HG03196 (cell line): Measurements from ENCODE around the gene CLEC17A.
"Not testable (repeated sequence)": the region's sequence is repeated elsewhere in the genome, so short reads cannot be mapped to it uniquely, and the experiment has no call there.

Experiments
- ATAC-seq: cut with Tn5 transposase; IDR thresholded peaks from one replicate; pipeline ENCODE4 v1.9.1; 2021; ENCODE audit not compliant: unreplicated experiment

Gene CLEC17A, protein sequence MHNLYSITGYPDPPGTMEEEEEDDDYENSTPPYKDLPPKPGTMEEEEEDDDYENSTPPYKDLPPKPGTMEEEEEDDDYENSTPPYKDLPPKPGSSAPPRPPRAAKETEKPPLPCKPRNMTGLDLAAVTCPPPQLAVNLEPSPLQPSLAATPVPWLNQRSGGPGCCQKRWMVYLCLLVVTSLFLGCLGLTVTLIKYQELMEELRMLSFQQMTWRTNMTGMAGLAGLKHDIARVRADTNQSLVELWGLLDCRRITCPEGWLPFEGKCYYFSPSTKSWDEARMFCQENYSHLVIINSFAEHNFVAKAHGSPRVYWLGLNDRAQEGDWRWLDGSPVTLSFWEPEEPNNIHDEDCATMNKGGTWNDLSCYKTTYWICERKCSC

DNA sequence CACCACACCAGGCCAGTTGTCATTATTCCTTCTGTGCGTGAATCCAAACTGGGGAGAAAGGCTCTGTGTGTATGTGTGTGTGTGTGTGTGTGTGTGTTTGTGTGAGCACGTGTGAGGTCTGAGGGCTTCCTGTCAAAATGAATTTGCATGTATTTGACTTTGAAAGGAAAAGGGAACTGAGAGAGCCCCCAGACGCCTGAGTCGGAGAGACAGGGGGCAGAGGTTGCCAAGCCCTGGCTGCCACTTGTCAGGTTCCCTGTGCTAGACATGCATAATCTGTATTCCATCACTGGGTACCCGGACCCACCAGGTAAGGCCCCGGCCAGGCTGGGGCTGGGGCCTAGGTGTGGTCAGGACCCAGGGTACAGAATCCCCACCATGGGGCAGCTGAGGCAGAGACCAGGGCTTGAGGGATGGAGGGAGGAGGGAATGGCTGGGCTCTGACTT is at the start of gene CLEC17A:
CLEC17A (plus strand) TSS at position 191 of the 447 bp plus-strand sequence; CDS start at position 268, 77 bp downstream.
- no peak for ATAC-seq

DNA sequence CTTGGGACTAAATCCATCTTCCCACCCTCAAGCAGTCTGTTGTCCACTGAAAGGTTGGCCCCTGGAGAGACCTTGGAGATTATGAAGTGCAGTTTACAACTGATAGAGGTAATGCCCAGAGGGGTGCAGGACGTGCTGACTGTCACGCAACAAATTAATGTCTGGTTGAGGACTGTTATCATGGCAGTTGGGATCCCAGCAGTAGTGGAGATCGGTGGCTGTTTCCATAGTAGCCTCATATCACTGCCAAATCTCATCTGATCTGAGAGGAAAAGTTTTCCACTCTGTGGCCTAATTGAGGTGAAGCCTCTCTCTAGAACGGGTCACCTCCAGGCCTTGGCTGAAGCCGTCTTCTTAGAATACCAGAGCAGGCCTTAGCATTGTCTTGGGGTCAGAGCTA is 49.4 kb upstream of the CLEC17A start:
- no peak for ATAC-seq

DNA sequence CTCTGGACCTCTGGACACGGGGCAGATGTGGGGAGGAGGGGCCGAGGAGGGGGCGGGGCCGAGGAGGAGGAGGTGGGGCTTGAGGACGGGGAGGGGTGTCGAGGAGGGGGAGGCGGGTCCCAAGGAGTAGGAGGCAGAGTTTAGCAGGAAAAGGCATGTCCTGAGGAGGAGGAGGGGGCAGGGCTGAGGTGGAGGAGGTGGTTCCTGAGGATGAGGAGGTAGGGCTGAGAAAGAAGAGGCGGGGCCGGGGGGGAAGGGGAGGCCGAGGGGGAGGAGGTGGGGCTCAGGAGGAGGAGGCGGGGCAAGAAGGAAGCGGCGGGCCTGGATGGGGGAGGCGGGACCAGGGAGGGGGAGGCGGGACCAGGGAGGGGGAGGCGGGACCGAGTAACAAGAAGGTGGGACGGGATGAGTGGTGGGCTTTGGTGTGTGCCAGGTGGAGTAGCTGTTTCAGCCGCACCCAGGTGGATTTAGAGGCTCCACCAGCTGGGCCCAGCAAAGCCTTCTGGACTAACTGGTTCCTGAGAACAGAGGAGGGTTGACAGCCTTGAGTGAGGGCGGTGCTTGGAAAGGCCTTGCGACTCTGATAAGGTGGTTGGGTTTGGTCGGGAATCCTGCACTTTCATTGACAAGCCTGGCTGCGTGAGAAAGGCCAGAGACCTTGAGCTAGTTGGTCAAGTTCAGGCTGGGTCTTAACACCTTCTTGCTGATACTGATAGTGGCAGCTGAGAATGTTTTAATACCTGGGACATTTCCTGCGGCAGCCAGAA is 45.8 kb upstream of the CLEC17A start:
- no peak for ATAC-seq

DNA sequence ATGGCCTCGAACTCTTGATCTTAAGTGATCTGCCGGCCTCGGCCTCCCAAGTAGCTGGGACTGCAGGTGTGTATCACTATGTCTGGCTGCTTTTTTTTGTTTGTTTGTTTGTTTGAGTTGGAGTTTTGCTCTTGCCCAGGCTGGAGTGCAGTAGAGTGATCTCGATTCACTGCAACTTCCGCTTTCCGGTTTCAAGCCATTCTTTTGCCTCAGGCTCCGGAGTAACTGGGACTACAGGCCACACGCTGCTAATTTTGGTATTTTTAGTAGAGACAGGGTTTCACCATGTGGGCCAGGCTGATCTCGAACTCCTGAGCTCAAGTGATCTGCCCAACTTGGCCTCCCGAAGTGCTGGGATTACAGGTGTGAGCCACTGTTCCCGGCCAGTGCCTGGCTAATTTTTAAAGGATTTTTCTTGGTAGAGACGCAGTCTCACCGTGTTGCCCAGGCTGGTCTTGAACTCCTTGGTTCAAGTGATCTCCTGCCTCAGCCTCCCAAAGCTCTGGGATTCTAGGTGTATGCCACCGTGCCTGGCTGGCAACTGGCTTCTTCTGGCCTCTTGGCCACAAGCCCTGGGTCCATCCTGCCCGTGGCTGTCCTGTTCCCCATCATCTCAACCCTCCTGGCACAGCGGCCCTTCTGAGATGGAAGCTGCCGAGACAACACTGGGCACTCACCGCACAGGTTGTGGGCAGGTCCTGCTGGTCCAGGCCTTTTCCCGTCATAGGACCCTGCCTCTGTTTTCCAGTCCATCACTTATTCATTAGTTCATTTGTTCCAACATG is 42.0 kb upstream of the CLEC17A start:
- no peak for ATAC-seq

DNA sequence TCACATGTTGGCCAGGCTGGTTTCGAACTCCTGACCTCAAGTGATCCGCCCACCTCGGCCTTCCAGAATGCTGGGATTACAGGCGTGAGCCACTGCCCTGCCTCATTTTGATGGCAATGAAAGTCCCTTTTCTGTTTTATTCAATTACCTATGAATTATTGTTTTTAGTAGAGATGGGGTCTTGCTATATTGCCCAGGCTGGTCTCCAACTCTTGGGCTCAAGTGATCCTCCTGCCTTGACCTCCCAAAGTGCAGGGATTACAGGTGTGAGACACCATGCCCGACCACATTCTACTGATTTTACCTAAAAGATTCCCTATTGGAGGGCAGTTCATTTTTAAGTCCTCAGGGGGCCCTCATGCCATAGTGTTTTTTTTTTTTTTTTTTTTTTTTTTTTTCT is 40.9 kb upstream of the CLEC17A start:
- not testable (repeated sequence) for ATAC-seq

DNA sequence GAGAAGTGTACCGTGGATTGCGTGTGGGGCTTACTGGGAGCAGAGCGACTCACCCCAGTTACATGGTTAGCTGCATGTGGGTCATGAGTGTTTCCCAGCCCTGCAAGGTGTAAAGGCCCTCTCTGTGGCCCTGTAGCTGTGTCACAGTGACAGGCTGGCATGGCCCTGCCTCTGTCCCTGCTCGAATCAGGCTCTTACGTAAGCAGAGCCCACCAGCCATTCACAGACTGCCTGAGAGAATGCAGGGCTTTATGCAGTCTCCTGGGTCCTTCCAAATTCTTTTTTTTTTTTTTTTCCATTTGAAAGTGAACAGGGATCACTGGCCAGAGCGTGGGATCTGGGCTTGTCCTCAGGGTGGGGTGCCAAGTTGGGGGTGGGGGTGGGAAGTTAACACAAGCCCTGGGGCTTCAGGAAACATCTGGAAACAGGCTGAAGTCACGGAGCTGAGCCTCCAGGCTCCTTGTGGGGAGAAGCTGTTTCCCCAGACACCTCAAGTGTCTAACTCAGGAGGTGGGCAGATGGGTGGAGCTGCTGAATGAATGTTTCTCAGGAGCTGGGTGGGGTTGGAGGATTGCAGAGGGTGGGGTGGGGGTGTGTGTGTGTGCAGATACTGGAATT is 40.1 kb upstream of the CLEC17A start:
- ATAC-seq, result no peak

DNA sequence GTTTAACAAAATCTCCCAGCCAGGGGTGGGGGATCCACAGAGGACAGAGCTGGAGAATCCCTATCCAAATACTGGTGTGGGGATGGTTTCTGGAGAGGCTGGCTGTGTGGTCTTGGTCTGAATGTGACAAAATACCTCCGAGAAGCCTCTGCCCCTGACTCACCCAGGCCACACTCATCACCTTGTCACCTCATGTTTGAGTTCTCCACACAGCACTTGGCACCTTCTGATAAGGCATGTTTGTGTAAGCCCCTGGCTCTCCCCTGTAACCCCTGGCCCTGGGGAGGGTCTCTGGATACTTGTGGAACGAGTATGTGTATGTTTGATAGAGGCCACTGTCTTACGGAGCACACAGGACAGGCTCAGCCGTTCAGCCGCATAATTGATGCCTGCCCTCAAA is 38.8 kb upstream of the CLEC17A start:
- no peak for ATAC-seq

DNA sequence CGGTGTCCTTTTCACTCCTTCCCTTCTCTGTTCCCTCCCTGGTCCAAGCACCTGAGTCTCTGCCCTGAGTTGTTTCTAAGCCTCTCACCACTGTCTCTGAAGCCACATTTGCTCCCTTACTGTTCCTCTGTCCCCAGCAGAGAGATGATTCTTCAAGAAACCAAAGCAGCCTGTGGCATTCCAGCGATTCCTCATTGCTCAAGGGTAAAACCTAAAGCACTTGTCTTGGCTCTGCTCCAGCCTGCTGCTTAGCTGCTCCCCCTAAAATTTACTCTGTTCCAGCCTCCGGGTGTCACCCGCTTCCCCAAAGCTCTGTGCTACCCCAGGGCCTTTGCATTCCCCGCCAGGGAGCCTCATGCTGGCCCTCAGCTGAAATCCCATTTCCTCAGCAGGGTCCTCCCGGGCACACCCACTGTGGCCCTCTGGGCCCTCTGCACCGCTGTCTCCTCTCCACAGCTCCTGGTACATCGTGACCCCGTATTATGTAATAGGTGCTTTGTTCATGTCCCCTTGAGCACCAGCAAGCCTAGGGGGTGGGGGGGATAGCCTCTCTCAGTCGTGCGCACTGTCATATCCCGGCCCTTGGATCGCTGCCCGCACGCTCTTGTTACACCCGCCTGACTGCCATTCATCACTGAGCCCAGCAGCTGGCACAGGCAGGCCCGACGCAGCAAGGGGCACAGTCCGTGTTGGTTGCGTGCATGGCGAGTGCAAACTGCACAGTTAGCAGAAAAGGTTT is 37.7 kb upstream of the CLEC17A start:
- ATAC-seq, result no peak

DNA sequence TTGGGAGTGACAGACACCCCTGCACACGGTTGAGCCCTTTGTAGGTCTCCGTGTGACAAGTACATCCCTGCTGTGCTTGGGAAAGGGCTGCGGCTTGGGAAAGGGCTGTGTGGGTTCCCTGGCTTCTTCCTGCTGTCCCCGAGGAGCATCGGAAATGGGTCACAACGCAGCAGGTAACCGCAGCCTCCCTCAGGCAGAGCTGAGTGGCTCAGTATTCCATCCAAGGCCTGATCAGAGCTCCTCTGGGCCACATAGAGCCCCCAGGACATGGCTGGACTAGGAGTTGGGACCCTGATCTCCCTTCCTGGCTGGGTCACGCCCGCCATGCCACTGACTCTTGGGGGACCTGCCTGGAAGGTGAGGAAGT is 37.2 kb upstream of the CLEC17A start:
- ATAC-seq, result no peak

DNA sequence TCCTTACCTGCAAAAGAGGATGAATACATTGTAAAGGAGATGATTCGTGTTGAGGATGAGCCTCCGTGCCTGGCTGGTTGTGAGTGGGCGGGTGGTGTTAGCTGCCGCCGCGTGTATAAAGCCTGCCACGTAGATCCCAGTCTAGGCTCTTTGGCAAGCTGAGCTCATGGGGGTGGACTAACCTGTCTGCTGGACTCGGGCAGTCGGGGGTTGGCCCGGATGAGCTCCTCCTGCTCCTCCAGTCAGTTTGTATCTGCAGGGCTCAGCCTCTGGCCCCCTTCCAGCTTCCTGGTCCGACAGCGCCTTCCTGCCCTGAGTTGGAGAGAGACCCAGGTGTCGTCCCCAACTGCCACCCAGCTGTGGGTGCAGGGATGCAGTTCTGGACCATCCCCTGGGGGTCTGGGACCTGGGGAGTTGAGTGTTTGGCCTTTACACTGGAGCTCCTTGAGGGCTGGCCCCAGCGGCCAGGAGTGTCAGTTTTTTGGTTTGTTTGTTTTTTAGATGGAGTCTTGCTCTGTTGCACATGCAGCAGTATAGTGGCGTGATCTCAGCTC is 32.6 kb upstream of the CLEC17A start:
- no peak for ATAC-seq

DNA sequence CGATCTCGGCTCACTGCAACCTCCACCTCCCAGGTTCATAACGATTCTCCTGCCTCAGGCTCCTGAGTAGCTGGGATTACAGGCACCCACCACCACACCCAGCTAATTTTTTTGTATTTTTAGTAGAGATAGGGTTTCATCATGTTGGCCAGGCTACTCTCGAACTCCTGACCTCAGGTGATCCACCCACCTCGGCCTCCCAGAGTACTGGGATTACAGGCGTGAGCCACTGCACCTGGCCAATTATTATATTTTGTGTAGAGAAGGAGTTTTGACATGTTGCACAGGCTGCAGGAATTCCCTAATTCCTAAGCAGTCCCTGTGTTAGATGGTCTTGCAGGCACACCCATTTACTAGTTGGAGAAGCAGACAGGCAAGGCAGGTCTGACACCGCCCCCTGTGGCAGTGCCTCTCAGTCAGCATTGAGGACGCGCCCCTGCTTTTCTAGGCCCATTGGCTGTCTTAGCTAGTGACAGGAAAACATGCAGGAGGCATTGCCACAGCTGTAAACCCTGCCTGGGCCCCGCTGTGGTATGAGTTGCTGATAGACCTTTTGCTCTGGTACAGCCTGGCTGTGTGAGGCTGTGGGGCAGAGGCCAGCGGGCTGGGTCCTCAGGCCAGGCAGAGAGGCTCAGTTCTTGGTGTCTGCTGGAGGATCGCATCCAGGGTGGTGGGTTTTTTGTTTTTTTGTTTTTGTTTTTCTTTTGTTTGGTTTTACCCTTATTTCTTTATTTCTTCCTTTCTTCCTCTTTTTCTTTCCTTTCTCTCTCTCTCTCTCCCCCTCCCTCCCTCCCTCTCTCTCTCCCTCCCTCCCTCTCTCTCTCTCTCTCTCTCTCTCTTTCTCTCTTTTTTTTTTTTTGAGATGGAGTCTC is 31.5 kb upstream of the CLEC17A start:
- not testable (repeated sequence) for ATAC-seq

DNA sequence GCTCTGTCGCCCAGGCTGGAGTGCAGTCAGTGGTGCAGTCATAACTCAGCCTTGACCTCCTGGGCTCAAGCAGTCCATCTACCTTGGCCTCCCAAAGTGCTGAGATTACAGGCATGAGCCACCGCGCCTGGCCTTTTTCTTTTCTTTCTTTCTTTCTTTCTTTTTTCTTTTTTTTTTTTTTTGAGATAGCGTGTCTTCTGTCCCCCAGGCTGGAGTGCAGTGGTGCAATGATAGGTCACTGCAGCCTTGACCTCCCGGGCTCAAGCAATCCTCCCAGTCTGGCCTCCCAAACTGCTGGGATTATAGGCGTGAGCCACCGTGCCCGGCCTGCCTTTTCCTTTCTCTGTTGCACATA is 30.9 kb upstream of the CLEC17A start:
- not testable (repeated sequence) for ATAC-seq

DNA sequence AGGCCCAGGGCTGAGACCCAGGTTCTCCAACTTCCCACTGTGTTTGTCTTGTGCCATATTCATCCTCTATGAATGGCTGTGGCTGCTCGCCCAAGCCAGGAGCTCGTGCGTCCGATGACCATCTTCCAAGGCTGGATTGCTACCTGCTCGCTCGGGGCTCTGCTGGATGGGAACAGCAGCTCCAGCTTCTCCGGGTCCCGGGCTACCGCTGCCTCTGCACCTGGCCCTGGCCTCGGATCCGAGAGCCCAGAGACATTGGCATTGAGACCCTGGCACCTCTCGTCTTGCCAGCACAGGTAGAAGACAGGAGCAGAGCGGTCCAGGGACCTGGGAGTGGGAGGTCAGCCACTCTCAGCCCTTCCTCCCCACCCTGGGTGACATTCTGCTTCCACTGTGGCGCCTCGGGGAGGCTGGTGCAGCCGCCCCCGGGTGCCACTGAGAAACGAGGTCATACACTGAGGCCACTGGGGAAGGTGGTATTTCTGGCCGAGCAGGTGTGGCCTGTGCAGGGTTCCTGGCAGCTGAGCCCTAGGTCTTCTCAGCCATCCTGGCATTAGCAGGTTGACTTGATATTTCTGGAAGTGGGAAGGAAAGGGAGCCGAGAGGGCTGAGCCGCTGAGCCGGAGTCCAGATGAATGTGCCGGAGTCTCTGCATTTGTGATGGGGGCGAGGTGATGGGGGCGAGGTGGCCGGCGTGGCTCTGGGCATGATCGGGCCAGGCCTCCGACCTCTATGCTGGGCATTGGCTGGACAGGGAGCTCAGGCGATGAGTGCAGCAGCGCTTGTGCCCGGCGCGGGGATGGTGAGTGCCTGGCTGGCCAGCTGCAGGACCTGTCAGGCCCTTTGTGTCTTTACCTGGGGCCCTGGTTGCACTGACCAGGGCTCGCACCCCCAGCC is 29.6 kb upstream of the CLEC17A start:
- no peak for ATAC-seq

DNA sequence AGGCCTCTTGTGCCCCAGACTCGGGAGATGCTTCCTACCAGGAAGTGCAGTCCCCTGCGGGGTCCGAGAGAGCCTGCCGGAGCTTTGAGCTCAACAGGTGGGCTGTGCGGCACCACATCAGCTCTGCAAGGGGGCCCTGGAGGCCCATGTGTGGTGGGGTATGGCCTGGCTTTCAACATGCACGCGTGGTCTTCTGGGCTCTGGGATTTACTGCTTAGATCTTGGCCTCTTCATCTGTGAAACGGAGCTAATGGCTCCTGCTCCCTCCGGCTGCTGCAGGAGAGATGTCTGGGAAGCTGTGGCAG is 29.0 kb upstream of the CLEC17A start:
- ATAC-seq, result no peak

DNA sequence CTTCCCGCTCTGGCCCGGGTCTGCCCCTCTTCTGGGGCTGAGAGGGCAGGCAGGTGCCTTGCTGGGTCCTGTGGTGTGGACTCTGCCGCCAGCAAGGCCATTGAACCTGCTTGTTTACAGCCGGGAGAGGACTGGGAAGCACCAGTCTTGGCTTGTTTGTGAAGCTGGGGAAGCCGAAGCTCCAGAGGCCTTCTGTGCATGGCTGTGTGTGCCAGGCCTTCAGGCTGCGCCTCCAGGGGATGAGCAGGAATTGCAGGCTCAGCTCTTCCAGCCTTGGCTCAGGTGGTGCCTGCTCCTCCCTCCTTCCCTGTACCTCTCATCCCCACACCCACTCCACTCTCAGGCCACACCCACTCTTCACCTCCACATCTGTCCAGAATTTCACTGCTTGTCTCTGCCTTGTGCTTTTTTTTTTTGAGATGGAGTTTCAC is 28.5 kb upstream of the CLEC17A start:
- ATAC-seq, result no peak

DNA sequence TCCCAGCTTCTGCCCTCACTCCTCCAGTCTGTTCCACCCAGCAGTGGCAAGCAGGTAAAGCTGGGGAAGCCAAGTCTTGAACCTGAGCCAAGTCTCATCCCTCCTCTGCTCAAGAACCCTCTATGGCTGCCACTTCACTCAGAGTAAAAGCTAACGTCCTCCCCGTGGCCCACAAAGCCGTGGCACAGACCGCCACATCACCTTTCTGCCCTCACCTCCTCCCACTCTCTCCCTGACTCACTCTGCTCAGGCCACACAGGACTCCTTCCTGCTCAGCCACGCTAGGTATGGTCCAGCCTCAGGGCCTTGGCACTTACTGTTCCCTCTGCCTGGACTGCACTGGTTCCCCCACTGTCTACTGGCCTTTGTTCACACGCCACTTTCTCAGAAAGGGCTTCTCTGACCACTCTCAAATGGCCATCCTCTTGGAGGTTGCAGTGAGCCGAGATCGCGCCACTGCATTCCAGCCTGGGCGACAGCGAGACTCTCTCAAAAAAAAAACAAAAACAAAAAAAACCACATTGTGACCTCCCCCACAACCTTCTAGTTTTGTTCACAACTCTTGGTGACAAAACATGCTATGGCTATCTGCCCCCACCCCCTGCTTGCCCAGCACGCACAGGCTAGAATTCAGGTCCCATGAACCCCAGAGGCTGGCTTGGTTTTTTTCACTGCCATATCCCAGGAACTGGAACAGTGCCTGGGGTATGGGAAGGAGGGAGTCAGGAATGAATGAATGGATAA is 26.8 kb upstream of the CLEC17A start:
- ATAC-seq, result no peak

DNA sequence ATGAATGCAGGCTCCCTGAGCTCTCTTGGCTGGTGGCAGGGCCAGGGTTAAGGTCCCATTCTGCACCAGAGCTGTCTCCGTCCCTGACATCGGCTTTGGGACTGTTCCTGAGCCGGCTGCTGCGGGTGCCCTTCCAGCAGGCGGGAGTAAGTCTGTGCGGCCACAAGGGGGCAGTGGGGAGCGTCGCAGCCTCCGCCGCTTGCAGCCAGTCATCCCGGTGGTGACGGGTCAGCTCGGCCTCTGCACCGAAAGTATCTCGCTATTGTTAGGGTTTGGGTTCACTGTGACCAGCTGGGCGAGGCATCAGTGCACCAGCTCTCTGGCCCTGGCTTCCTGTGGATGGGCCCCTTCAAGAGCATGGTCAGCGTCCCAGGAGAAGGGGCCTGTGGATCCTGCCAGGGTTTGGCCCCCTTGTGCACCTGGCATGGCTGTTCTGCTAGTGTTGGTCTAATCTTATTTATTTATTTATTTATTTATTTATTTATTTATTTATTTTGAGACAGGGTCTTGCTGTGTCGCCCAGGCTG is 26.2 kb upstream of the CLEC17A start:
- ATAC-seq, result no peak
